Activated T-cell treated with anti-CD3 and anti-CD28 coated beads, Interleukin-2, amount 50 U/mL, for 48 hours (primary cell): ENCODE data around the gene PEA15.

Experiments
- DNase-seq, 2 experiments: peaks; one replicate each; pipeline ENCODE4 v3.0.0-alpha.2; 2020

Gene PEA15

GRCh38 chr1:160244209-160244608, 39.0 kb downstream of the PEA15 start:
- DNase-seq, result no peak

- DNase-seq, result no peak
Observed at GRCh38 chr1:160245434-160245833, 40.2 kb downstream of the PEA15 start.

GRCh38 chr1:160247053-160247452, 41.9 kb downstream of the PEA15 start:
- DNase-seq, result no peak

- DNase-seq, result no peak
Observed at GRCh38 chr1:160251011-160251410, 45.8 kb downstream of the PEA15 start.

- DNase-seq, result peak; percentile 39
Observed at GRCh38 chr1:160251687-160252526, 46.7 kb downstream of the PEA15 start.

- no peak for DNase-seq
Observed at GRCh38 chr1:160255781-160256300, 50.7 kb downstream of the PEA15 start.

GRCh38 chr1:160256396-160257046, 51.3 kb downstream of the PEA15 start:
- no peak for DNase-seq

- DNase-seq, result no peak
Observed at GRCh38 chr1:160257411-160258015, 52.3 kb downstream of the PEA15 start.

- DNase-seq, result no peak
Observed at GRCh38 chr1:160258177-160258798, 53.1 kb downstream of the PEA15 start.

- no peak for DNase-seq
Observed at GRCh38 chr1:160260406-160261382, 55.5 kb downstream of the PEA15 start.

GRCh38 chr1:160261556-160261892, 56.3 kb downstream of the PEA15 start:
- peak; percentile 74 for DNase-seq

GRCh38 chr1:160261893-160262794, 57.0 kb downstream of the PEA15 start, which contains the start of gene DCAF8:
Gene DCAF8, minus strand, starts transcription at chr1:160262549. Its CDS starts 18,541 bp downstream, at chr1:160244008.
- DNase-seq, result peak; percentile 98 to 99

- DNase-seq, result no peak
Observed at GRCh38 chr1:160264795-160265307, 59.7 kb downstream of the PEA15 start.
